WTC11 (cell line): ENCODE measurements around the gene SUMF1. TPM values are rescaled to one million over a fixed set of nuclear protein-coding genes. Genes with fewer than 3 reads are reported as not detected.

Source experiments
- ATAC-seq: fragments of 200-7000 bp; cut with Tn5 transposase; 2 replicates; pipeline ENCODE4 v1.10.0; 2021; ENCODE audit warnings: mild to moderate bottlenecking, moderate library complexity
- CTCF ChIA-PET: fragments of 300-600 bp; sonication (Branson Sonifier 250); formaldehyde crosslinking; loops from one replicate; lab custom pipeline; 2021; ENCODE audit warnings: antibody characterized with exemption; lab: Charles Lee
- POLR2A ChIA-PET: fragments of 350-600 bp; sonication (Branson Sonifier 250); formaldehyde crosslinking; loops from one replicate; lab custom pipeline; 2021; ENCODE audit warnings: antibody characterized with exemption; lab: Charles Lee
- DNase-seq: peaks from one replicate; pipeline ENCODE4 v3.0.0; 2021; ENCODE audit warnings: low spot score
- H3K27ac Mint-ChIP-seq: 2 replicates; pipeline ENCODE4 v1.8.0; 2021; ENCODE audit warnings: mixed read lengths
- H3K27me3 Mint-ChIP-seq: 2 replicates; pipeline ENCODE4 v1.8.0; 2021; ENCODE audit warnings: low read depth, mild to moderate bottlenecking, moderate library complexity, mixed read lengths
- H3K36me3 Mint-ChIP-seq: 2 replicates; pipeline ENCODE4 v1.8.0; 2021; ENCODE audit warnings: mixed read lengths
- H3K4me1 Mint-ChIP-seq: 2 replicates; pipeline ENCODE4 v1.8.0; 2022; ENCODE audit warnings: mixed read lengths
- H3K4me3 Mint-ChIP-seq: 2 replicates; pipeline ENCODE4 v1.8.0; 2021; ENCODE audit warnings: mild to moderate bottlenecking, moderate library complexity, mixed read lengths
- H3K9me3 Mint-ChIP-seq: 2 replicates; pipeline ENCODE4 v1.8.0; 2021; ENCODE audit warnings: mixed read lengths
- EMX1 ChIP-seq: fragments of 250-450 bp; sonication (Bioruptor Pico); IDR thresholded peaks from 2 replicates; pipeline ENCODE4 v1.8.0; 2021; ENCODE audit warnings: mild to moderate bottlenecking
- FOXP1 ChIP-seq: sonication (generic); formaldehyde crosslinking; IDR thresholded peaks from 2 replicates; pipeline ENCODE4 v1.8.0; 2022; ENCODE audit warnings: missing genetic modification reagents, mild to moderate bottlenecking, moderate library complexity, borderline replicate concordance
- FOXP4 ChIP-seq: sonication (generic); formaldehyde crosslinking; IDR thresholded peaks from 2 replicates; pipeline ENCODE4 v1.8.0; 2022; ENCODE audit warnings: mild to moderate bottlenecking, missing genetic modification reagents
- GABPB1 ChIP-seq: sonication (generic); formaldehyde crosslinking; IDR thresholded peaks from 2 replicates; pipeline ENCODE4 v1.8.1; 2023; ENCODE audit warnings: mild to moderate bottlenecking, missing genetic modification reagents
- MAX ChIP-seq: sonication (generic); formaldehyde crosslinking; IDR thresholded peaks from 2 replicates; pipeline ENCODE4 v1.8.0; 2022; ENCODE audit warnings: mild to moderate bottlenecking, missing genetic modification reagents
- NR1H2 ChIP-seq: sonication (generic); formaldehyde crosslinking; IDR thresholded peaks from 2 replicates; pipeline ENCODE4 v1.9.0; 2021; ENCODE audit warnings: mild to moderate bottlenecking, moderate library complexity, missing genetic modification reagents
- RELA ChIP-seq: sonication (generic); formaldehyde crosslinking; IDR thresholded peaks from 2 replicates; pipeline ENCODE4 v1.8.1; 2022; ENCODE audit warnings: missing genetic modification reagents, mild to moderate bottlenecking, borderline replicate concordance
- RORB ChIP-seq: fragments of 250-450 bp; sonication (Bioruptor Pico); IDR thresholded peaks from 2 replicates; pipeline ENCODE4 v1.9.0; 2021; ENCODE audit warnings: mild to moderate bottlenecking
- SMAD3 ChIP-seq: sonication (generic); formaldehyde crosslinking; IDR thresholded peaks from 2 replicates; pipeline ENCODE4 v1.8.0; 2022; ENCODE audit warnings: missing genetic modification reagents, mild to moderate bottlenecking, borderline replicate concordance
- SOX15 ChIP-seq: fragments of 250-450 bp; sonication (Bioruptor Pico); IDR thresholded peaks from 2 replicates; pipeline ENCODE4 v1.9.0; 2021; ENCODE audit warnings: mild to moderate bottlenecking
- USF1 ChIP-seq: sonication (generic); formaldehyde crosslinking; IDR thresholded peaks from 2 replicates; pipeline ENCODE4 v1.8.0; 2022; ENCODE audit warnings: mild to moderate bottlenecking, missing genetic modification reagents
- ZNF121 ChIP-seq: sonication (generic); formaldehyde crosslinking; IDR thresholded peaks from 2 replicates; pipeline ENCODE4 v1.8.0; 2023; ENCODE audit warnings: missing genetic modification reagents
- ZNF219 ChIP-seq: sonication (generic); formaldehyde crosslinking; IDR thresholded peaks from 2 replicates; pipeline ENCODE4 v1.8.0; 2023; ENCODE audit warnings: missing genetic modification reagents, mild to moderate bottlenecking, borderline replicate concordance
- ZNF263 ChIP-seq: sonication (generic); formaldehyde crosslinking; IDR thresholded peaks from 2 replicates; pipeline ENCODE4 v1.8.1; 2022; ENCODE audit warnings: low read depth, mild to moderate bottlenecking, moderate library complexity, missing genetic modification reagents
- ZNF423 ChIP-seq: fragments of 250-450 bp; sonication (Bioruptor Pico); IDR thresholded peaks from 2 replicates; pipeline ENCODE4 v2.1.2; 2022; ENCODE audit warnings: mild to moderate bottlenecking, moderate library complexity
- ZNF671 ChIP-seq: fragments of 250-450 bp; sonication (Bioruptor Pico); IDR thresholded peaks from 2 replicates; pipeline ENCODE4 v1.8.0; 2021; ENCODE audit warnings: mild to moderate bottlenecking
- total RNA-seq: library from RNA; stranded (reverse); gene quantifications from 3 replicates; pipeline ENCODE4 v1.2.3, GENCODE V29; 2021

The SUMF1 gene
- total RNA-seq, 1 experiment from 2014 or later: 10.4 TPM

GRCh38 chr3:4507024-4507596, 40.0 kb upstream of the SUMF1 start:
- no peak for TF ChIP-seq MAX (CRISPR knock-in tag)
- peak; percentile 80 for TF ChIP-seq GABPB1 (CRISPR knock-in tag)
- DNase-seq (no peak), ATAC-seq (no peak)
- H3K27ac Mint-ChIP-seq: no peak overlapping the region
- H3K27me3 Mint-ChIP-seq: no peaks in the 10 kb centered on the region
- ChIA-PET CTCF (interaction anchor here (1.3 kb wide), 1 partner anchor 14 kb away, joined by 7 read pairs; the partner anchor contains the start of gene ITPR1), POLR2A (interaction anchor here (0.7 to 1.8 kb wide), 2 partner anchors 11 to 14 kb away, joined by 4 to 8 read pairs; partner anchors contain the start of gene ITPR1)
- H3K4me3 Mint-ChIP-seq: no peak overlapping the region
- H3K9me3 Mint-ChIP-seq: no peaks in the 10 kb centered on the region
- H3K4me1 Mint-ChIP-seq: peaks cover 22% of the 10 kb centered on the region
- H3K36me3 Mint-ChIP-seq: no peaks in the 10 kb centered on the region

- Mint-ChIP-seq H3K27ac (no peak overlapping the region; the same call in 1 of the 2 replicates), H3K36me3 (no peaks in the 10 kb centered on the region)
- TF ChIP-seq SMAD3 (CRISPR knock-in tag) (no peak), ZNF219 (CRISPR knock-in tag) (no peak), RELA (CRISPR knock-in tag) (no peak), NR1H2 (CRISPR knock-in tag) (no peak), MAX (CRISPR knock-in tag) (no peak), ZNF121 (CRISPR knock-in tag) (no peak), USF1 (CRISPR knock-in tag) (no peak), RORB (CRISPR knock-in tag) (no peak)
- TF ChIP-seq, all 79 proteins: peak for 0
- CTCF ChIA-PET: no interaction called here
- POLR2A ChIA-PET: interaction anchor here (0.7 kb wide), 1 partner anchor 11 kb away, joined by 4 read pairs; no protein-coding TSS in a partner anchor
- Mint-ChIP-seq H3K4me1 (peaks cover 22% of the 10 kb centered on the region), H3K4me3 (no peak overlapping the region), H3K27me3 (no peaks in the 10 kb centered on the region), H3K9me3 (no peaks in the 10 kb centered on the region)
- no peak for DNase-seq
- ATAC-seq: no peak
Observed at GRCh38 chr3:4506559-4507023, 39.5 kb upstream of the SUMF1 start.

GRCh38 chr3:4505688-4506558, 38.9 kb upstream of the SUMF1 start:
- ChIA-PET CTCF (no interaction called here), POLR2A (interaction anchor here (0.7 kb wide), 1 partner anchor 12 kb away, joined by 4 read pairs; no protein-coding TSS in a partner anchor)
- H3K36me3 Mint-ChIP-seq: no peaks in the 10 kb centered on the region
- no peak for TF ChIP-seq FOXP1 (CRISPR knock-in tag)
- TF ChIP-seq EMX1: no peak
- no peak for TF ChIP-seq SOX15 (CRISPR knock-in tag)
- no peak for TF ChIP-seq FOXP4 (CRISPR knock-in tag)
- no peak for TF ChIP-seq ZNF423 (CRISPR knock-in tag)
- TF ChIP-seq ZNF263 (CRISPR knock-in tag): no peak
- no peak for TF ChIP-seq ZNF671 (CRISPR knock-in tag)
- H3K27ac Mint-ChIP-seq: no peak overlapping the region; the same call in 1 of the 2 replicates
- DNase-seq (no peak), ATAC-seq (no peak)
- H3K4me1 Mint-ChIP-seq: peaks cover 22% of the 10 kb centered on the region
- no peaks in the 10 kb centered on the region for H3K9me3 Mint-ChIP-seq
- H3K27me3 Mint-ChIP-seq: no peaks in the 10 kb centered on the region
- H3K4me3 Mint-ChIP-seq: no peak overlapping the region
